Uterus (tissue), 4 donors: ENCODE measurements around the gene FIP1L1. TPM values are rescaled to one million over a fixed set of nuclear protein-coding genes. Genes with fewer than 3 reads are reported as not detected.

Source experiments
- DNase-seq, 2 donors: peaks; one replicate each; pipeline ENCODE4 v3.0.0-alpha.2; 2019 to 2020
- H3K27ac ChIP-seq, 2 donors: fragments of 200-600 bp; sonication (generic); 1 replicate in 1 of 2; 2 replicates in 1 of 2; pipeline ENCODE4 v1.5.1; 2016 to 2018
- H3K27me3 ChIP-seq, 2 donors: fragments of 200-600 bp; sonication (generic); one replicate each; pipeline ENCODE4 v1.5.1; 2018 to 2019; ENCODE audit warnings: control low read depth in 1 of 2
- H3K36me3 ChIP-seq, 2 donors: fragments of 200-600 bp; sonication (generic); one replicate each; pipeline ENCODE4 v1.5.1; 2019; ENCODE audit warnings: control low read depth in 1 of 2
- H3K4me1 ChIP-seq, 2 donors: fragments of 200-600 bp; sonication (generic); one replicate each; pipeline ENCODE4 v1.5.1; 2018 to 2019; ENCODE audit warnings: control low read depth in 1 of 2
- H3K4me3 ChIP-seq, 2 donors: fragments of 200-600 bp; sonication (generic); 1 replicate in 1 of 2; 2 replicates in 1 of 2; pipeline ENCODE4 v1.5.1; 2018 to 2019; ENCODE audit warnings: mild to moderate bottlenecking in 1 of 2
- H3K9me3 ChIP-seq, 2 donors: fragments of 200-600 bp; sonication (generic); one replicate each; pipeline ENCODE4 v1.5.1; 2019; ENCODE audit warnings: control low read depth in 1 of 2
- CTCF ChIP-seq, 4 experiments: fragments of 200-600 bp in 2 of 4; fragments of 450-650 bp in 2 of 4; sonication (generic) in 2 of 4; IDR thresholded peaks; one replicate each; pipeline ENCODE4 v1.5.1; 2016 to 2019; ENCODE audit warnings: antibody characterized with exemption in 4 of 4, mild to moderate bottlenecking in 2 of 4, moderate library complexity in 1 of 4
- POLR2A ChIP-seq, 2 donors: fragments of 450-650 bp; IDR thresholded peaks; one replicate each; pipeline ENCODE4 v1.6.1; 2016; ENCODE audit warnings: antibody characterized with exemption in 2 of 2, mild to moderate bottlenecking in 1 of 2, moderate library complexity in 1 of 2
- intact Hi-C: fragments of 100-400 bp; cut with DNase I; formaldehyde crosslinking; loops from one replicate; pipeline ENCODE4 v1.15.1; 2023; ENCODE audit warnings: low total_unique reads
- total RNA-seq, 4 donors: library from RNA; depleted of rRNA in 3 of 4; stranded (reverse); fragments of >200 nt in 3 of 4; gene quantifications; one replicate each; pipeline versions ENCODE4 v1.1.0 to v1.2.4, GENCODE V29; 2014 to 2023
- donor health status: DM: yes; HTN: yes; CAD: no.

The FIP1L1 gene
- total RNA-seq, 4 donors from 2014 or later, result 55.1 to 106 (median 69.2) TPM

DNA sequence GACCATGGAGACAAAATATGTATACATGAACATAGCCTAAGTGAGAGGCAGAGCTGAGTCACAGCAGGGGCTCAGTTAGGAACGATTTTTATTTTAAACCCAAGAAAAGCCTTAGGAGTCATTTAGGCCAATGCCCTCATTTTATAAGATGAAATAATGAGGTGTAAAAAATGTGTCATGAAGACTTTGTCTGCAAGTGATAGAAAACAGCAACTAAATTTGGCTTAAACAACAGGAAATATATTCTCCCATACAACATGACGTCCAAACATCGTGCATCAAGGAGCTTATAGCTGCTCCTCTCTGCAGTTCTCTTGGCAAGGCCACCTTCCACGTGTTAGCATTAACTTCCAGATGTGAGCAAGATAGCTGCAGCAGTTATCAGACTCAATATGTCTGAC lies 28.4 kb upstream of the FIP1L1 start:
- H3K4me1 ChIP-seq, result peaks cover 6 to 7% of the 10 kb centered on the region in 2 donors
- no peaks in the 10 kb centered on the region for H3K27me3 ChIP-seq
- H3K36me3 ChIP-seq, result no peaks in the 10 kb centered on the region
- intact Hi-C loops, result no loop called here
- TF ChIP-seq POLR2A (IDR thresholded peaks at IDR 0.05) (no peak), CTCF (IDR thresholded peaks at IDR 0.05) (no peak)
- no peak overlapping the region for H3K27ac ChIP-seq
- no peak overlapping the region for H3K4me3 ChIP-seq
- DNase-seq, result no peak
- H3K9me3 ChIP-seq, result no peaks in the 10 kb centered on the region

DNA sequence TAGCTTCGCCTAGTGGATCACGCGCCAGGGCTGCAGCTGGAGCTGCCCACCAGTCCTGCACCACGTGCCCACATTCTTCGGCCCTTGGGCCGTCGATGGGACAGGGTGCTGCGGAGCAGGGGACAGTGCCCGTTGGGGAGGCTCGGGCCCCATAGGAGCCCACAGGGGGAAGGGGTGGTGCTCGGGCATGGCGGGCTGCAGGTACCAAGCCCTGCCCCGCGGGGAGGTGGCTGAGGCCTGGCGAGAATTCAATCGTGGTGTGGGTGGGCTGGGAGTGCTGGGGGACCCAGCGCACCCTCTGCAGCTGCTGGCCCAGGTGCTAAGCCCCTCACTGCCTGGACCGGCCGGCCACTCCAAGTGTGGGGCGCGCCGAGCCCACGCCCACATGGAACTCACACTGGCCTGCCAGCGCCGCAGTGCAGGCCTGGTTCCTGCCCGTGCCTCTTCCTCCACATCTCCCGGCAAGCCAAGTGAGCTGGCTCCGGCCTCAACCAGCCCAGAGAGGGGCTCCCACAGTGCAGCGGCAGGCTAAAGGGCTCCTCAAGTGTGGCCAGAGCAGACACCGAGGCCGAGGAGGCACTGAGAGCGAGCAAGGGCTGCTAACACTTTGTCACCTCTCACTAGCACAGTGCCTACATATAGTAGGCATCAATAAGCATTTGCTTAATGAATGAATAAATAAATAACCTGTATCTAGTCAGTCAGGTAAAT lies 23.3 kb upstream of the FIP1L1 start:
- H3K27ac ChIP-seq, result no peak overlapping the region
- no peaks in the 10 kb centered on the region for H3K36me3 ChIP-seq
- intact Hi-C loops, result no loop called here
- no peaks in the 10 kb centered on the region for H3K9me3 ChIP-seq
- no peak overlapping the region for H3K4me3 ChIP-seq
- TF ChIP-seq CTCF (IDR thresholded peaks at IDR 0.05), result no peak
- no peak for TF ChIP-seq POLR2A (IDR thresholded peaks at IDR 0.05)
- H3K27me3 ChIP-seq, result no peaks in the 10 kb centered on the region
- H3K4me1 ChIP-seq, result no peaks in the 10 kb centered on the region
- DNase-seq, result no peak

DNA sequence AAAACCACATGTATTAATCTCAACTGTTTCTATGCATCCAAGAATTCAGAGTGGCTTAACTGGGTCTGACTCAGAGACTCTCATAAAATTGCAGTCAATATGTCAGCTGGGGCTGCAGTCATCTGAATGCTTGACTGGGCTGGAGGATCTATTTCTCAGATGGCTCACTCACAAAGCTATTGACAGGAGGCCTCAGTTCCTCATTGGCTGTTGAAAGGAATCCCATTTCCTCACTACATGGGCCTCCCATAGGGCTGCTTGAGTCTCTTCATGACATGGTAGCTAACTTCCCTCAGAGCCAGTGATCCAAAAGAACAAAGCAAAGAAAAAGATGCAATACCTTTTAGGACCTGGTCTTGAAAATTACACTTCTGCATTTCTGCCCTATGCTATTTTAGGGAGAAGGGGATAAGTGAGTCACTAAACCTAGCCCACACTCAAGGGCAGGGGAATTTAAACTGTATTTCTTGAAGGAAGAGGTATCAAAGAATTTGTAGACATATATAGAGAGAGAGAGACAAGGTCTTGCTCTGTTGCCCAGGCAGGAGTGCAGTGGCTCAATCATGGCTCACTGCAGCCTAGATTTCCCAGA lies 21.4 kb upstream of the FIP1L1 start:
- intact Hi-C loops, result no loop called here
- Histone ChIP-seq H3K4me1 (no peaks in the 10 kb centered on the region), H3K4me3 (no peak overlapping the region), H3K27ac (no peak overlapping the region), H3K27me3 (no peaks in the 10 kb centered on the region), H3K9me3 (no peaks in the 10 kb centered on the region), H3K36me3 (no peaks in the 10 kb centered on the region)
- DNase-seq, result no peak
- TF ChIP-seq POLR2A (IDR thresholded peaks at IDR 0.05), result no peak
- no peak for TF ChIP-seq CTCF (IDR thresholded peaks at IDR 0.05)

- intact Hi-C loops, result no loop called here
These were observed 16.0 kb upstream of the FIP1L1 start for GRCh38 chr4:53361451-53361850.

GRCh38 chr4:53362093-53362492 lies 15.3 kb upstream of the FIP1L1 start:
- Histone ChIP-seq H3K9me3 (no peaks in the 10 kb centered on the region), H3K4me1 (peaks cover 0 to 9% of the 10 kb centered on the region in 2 donors), H3K36me3 (no peaks in the 10 kb centered on the region), H3K4me3 (no peak overlapping the region), H3K27ac (no peak overlapping the region), H3K27me3 (no peaks in the 10 kb centered on the region)
- no peak for DNase-seq
- TF ChIP-seq CTCF (IDR thresholded peaks at IDR 0.05) (no peak), POLR2A (IDR thresholded peaks at IDR 0.05) (no peak)
- intact Hi-C loops, result no loop called here

More at GRCh38 chr4:53361451-53361850, 16.0 kb upstream of the FIP1L1 start:
- H3K36me3 ChIP-seq, result no peaks in the 10 kb centered on the region
- no peak for DNase-seq
- no peak for TF ChIP-seq POLR2A (IDR thresholded peaks at IDR 0.05)
- no peaks in the 10 kb centered on the region for H3K27me3 ChIP-seq
- no peaks in the 10 kb centered on the region for H3K9me3 ChIP-seq
- H3K4me3 ChIP-seq, result no peak overlapping the region
- no peak overlapping the region for H3K27ac ChIP-seq
- H3K4me1 ChIP-seq, result peaks cover 0 to 9% of the 10 kb centered on the region in 2 donors
